HCT116 (cell line): Measurements from ENCODE around the gene ERC1. TPM values are rescaled to one million over a fixed set of nuclear protein-coding genes. Genes with fewer than 3 reads are reported as not detected.

Experiments used
- ATAC-seq: fragments of 200-7000 bp; cut with Tn5 transposase; 2 replicates; pipeline ENCODE4 v1.9.1; 2020; ENCODE audit warnings: mild to moderate bottlenecking, moderate library complexity
- BruUV-seq: library from RNA; stranded (reverse); fragments of 400-500 nt; replicated peaks from 2 replicates; lab custom pipeline; 2021; lab: Mats Ljungman, UMichigan
- CTCF ChIA-PET: fragments of 300-600 bp; sonication (Branson Sonifier 250); formaldehyde crosslinking; loops from one replicate; lab custom pipeline; 2021; ENCODE audit warnings: antibody characterized with exemption; lab: Charles Lee
- POLR2A ChIA-PET: fragments of 300-600, 350-600 bp; sonication (Branson Sonifier 250); formaldehyde crosslinking; loops from one replicate; lab custom pipeline; 2021; ENCODE audit warnings: antibody characterized with exemption; lab: Charles Lee
- RAD21 ChIA-PET, 2 experiments: fragments of 300-600 bp; sonication (Branson Sonifier 250); formaldehyde crosslinking; loops; one replicate each; lab custom pipeline; 2023; ENCODE audit warnings: low total read pairs in 2 of 2; ENCODE audit not compliant: uncharacterized antibody in 2 of 2, unreplicated experiment in 2 of 2, low non-redundant PET in 1 of 2; lab: Charles Lee
- DNase-seq: peaks from one replicate; pipeline ENCODE4 v3.0.0-alpha.2; 2010; ENCODE audit warnings: low read depth, low spot score
- H2AFZ ChIP-seq: fragments of 200-600 bp; shearing (Covaris generic), sonication (generic); 2 replicates; pipeline ENCODE4 v1.6.1; 2017; ENCODE audit warnings: low read depth, mixed run types, mixed read lengths, antibody characterized with exemption, low read length; ENCODE audit not compliant: poor library complexity, severe bottlenecking
- H3K27ac ChIP-seq: 2 replicates; pipeline ENCODE4 v1.5.1; 2012; ENCODE audit warnings: low read depth, low read length
- H3K27me3 ChIP-seq: fragments of 200-600 bp; sonication (generic); 2 replicates; pipeline ENCODE4 v1.6.1; 2016; ENCODE audit warnings: mixed run types, low read length, mixed read lengths; ENCODE audit not compliant: insufficient read depth
- H3K36me3 ChIP-seq, 2 experiments: fragments of 200-500 bp in 1 of 2; fragments of 200-600 bp in 1 of 2; sonication (Bioruptor generic) in 1 of 2; sonication (generic) in 1 of 2; 2 replicates each; pipeline versions ENCODE4 v1.5.1 to v1.6.1; 2014 to 2016; ENCODE audit warnings: low read length in 2 of 2, inconsistent platforms in 1 of 2, mixed read lengths in 1 of 2, mixed run types in 1 of 2; ENCODE audit not compliant: insufficient read depth in 2 of 2, control insufficient read depth in 1 of 2
- H3K4me1 ChIP-seq, 2 experiments: fragments of 200-600 bp in 1 of 2; sonication (generic) in 1 of 2; 2 replicates each; pipeline versions ENCODE4 v1.5.1 to v1.6.1; 2012 to 2017; ENCODE audit warnings: low read length in 2 of 2, inconsistent platforms in 1 of 2, mild to moderate bottlenecking in 1 of 2, mixed read lengths in 1 of 2, mixed run types in 1 of 2, moderate library complexity in 1 of 2; ENCODE audit not compliant: insufficient read depth in 2 of 2, control insufficient read depth in 1 of 2
- H3K4me2 ChIP-seq: fragments of 200-600 bp; sonication (generic); 2 replicates; pipeline ENCODE4 v1.6.1; 2017; ENCODE audit warnings: mixed run types, low read length, mixed read lengths
- H3K4me3 ChIP-seq, 2 experiments: fragments of 200-600 bp in 1 of 2; sonication (generic) in 1 of 2; replicated peaks in 1 of 2; 2 replicates each; pipeline ENCODE4 v1.5.1; 2011 to 2016; ENCODE audit warnings: low read length in 2 of 2, control low read depth in 1 of 2, low read depth in 1 of 2, mild to moderate bottlenecking in 1 of 2, mixed read lengths in 1 of 2, mixed run types in 1 of 2
- H3K79me2 ChIP-seq: fragments of 200-600 bp; sonication (generic); 2 replicates; pipeline ENCODE4 v1.6.1; 2017; ENCODE audit warnings: mild to moderate bottlenecking, mixed run types, low read length, moderate library complexity, mixed read lengths; ENCODE audit not compliant: insufficient read depth
- H3K9ac ChIP-seq: fragments of 200-600 bp; sonication (generic); 2 replicates; pipeline ENCODE4 v1.6.1; 2016; ENCODE audit warnings: low read length, mixed read lengths
- H3K9me2 ChIP-seq: fragments of 200-600 bp; sonication (generic), shearing (Covaris generic); 2 replicates; pipeline ENCODE4 v1.6.1; 2017; ENCODE audit warnings: mixed run types, mild to moderate bottlenecking, moderate library complexity; ENCODE audit not compliant: insufficient read depth
- H3K9me3 ChIP-seq, 2 experiments: fragments of 200-500 bp in 1 of 2; fragments of 200-600 bp in 1 of 2; sonication (Bioruptor generic) in 1 of 2; sonication (generic) in 1 of 2; 2 replicates each; pipeline ENCODE4 v1.6.1; 2014 to 2017; ENCODE audit warnings: low read length in 2 of 2, mixed read lengths in 2 of 2, inconsistent platforms in 1 of 2, low read depth in 1 of 2, mild to moderate bottlenecking in 1 of 2, mixed run types in 1 of 2, moderate library complexity in 1 of 2; ENCODE audit not compliant: control insufficient read depth in 1 of 2, insufficient read depth in 1 of 2
- H4K20me1 ChIP-seq: fragments of 200-600 bp; sonication (generic), shearing (Covaris generic); 2 replicates; pipeline ENCODE4 v1.6.1; 2017; ENCODE audit warnings: mixed run types, mild to moderate bottlenecking, moderate library complexity; ENCODE audit not compliant: insufficient read depth
- EGR1 ChIP-seq: IDR thresholded peaks from 2 replicates; pipeline ENCODE4 v1.6.1; 2012; ENCODE audit warnings: low read depth
- FOSL1 ChIP-seq: IDR thresholded peaks from 2 replicates; pipeline ENCODE4 v1.6.1; 2012; ENCODE audit warnings: low read depth
- JUND ChIP-seq: IDR thresholded peaks from 2 replicates; pipeline ENCODE4 v1.6.1; 2012
- POLR2A ChIP-seq: IDR thresholded peaks from 2 replicates; pipeline ENCODE4 v1.7.0; 2011; ENCODE audit warnings: borderline replicate concordance; ENCODE audit not compliant: insufficient read depth, insufficient read length; ENCODE audit errors: extremely low read depth
- RAD21 ChIP-seq: IDR thresholded peaks from 2 replicates; pipeline ENCODE4 v1.6.1; 2012; ENCODE audit warnings: low read depth, mild to moderate bottlenecking
- SRF ChIP-seq: IDR thresholded peaks from 2 replicates; pipeline ENCODE4 v1.6.1; 2012; ENCODE audit warnings: low read depth
- ZFX ChIP-seq: fragments of 450-650 bp; IDR thresholded peaks from 2 replicates; pipeline ENCODE4 v1.6.1; 2017
- intact Hi-C: fragments of 100-400 bp; cut with micrococcal nuclease; formaldehyde crosslinking; loops from 2 replicates; pipeline ENCODE4 v1.10.0; 2022
- total RNA-seq: library from RNA; stranded (reverse); gene quantifications from one replicate; pipeline ENCODE4 v1.2.1, GENCODE V29; 2021; ENCODE audit not compliant: unreplicated experiment
- TF ChIP-seq, protein P1 (sequence below): IDR thresholded peaks from 2 replicates; pipeline ENCODE4 v1.6.1; 2011; ENCODE audit warnings: mild to moderate bottlenecking, low read length, moderate library complexity; ENCODE audit not compliant: insufficient replicate concordance; ENCODE audit errors: extremely low read depth
- TF ChIP-seq, protein P2 (sequence below): IDR thresholded peaks from 2 replicates; pipeline ENCODE4 v1.6.1; 2012; ENCODE audit warnings: low read depth

Gene ERC1
- total RNA-seq, 1 experiment from 2014 or later, result 41.9 TPM

DNA sequence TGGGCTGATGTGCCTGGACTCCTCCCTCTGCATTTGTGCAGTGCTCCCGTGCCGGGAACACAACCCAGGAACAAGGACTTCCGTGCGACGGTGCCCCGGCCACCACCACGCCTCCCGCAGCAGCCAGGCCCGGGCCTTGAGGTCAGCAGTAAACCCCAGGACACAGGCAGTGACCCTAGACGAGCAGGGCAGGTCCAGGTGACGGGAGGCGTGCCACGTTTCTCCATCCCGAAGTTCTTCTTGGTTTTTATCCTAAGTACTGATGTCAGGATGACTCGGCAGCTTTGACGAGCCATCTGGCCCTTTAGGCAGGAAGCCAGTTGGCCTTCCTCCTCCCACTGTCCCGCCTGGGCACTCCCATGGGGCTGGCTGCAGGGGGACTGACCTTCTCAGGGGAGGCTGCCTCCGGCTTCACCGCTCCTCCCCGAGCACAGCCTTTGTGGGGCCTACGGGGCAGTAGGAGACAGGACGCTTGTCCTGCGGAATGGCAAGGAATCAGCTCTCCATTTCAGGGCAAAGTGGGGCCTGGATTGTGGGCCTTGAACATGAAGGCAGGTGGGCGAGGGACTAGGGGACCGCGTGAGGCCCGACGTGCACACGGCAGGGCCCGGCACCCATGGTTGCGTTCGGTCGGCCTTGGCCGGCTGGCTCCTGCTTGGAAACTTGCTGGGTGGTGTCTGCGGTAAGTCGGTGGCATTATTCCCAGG, 509.2 kb downstream of the ERC1 start:
- BruUV-seq, result no TSS peak
- intact Hi-C loops, result no loop called here
- no peaks in the 10 kb centered on the region for H3K9me3 ChIP-seq
- ATAC-seq (no peak), DNase-seq (no peak)
- CTCF ChIA-PET, result no interaction called here
- no peak overlapping the region for H3K4me3 ChIP-seq
- POLR2A ChIA-PET, result no interaction called here
- no peak overlapping the region for H2AFZ ChIP-seq
- H3K36me3 ChIP-seq, result no peaks in the 10 kb centered on the region
- H3K27me3 ChIP-seq, result no peaks in the 10 kb centered on the region
- no peaks in the 10 kb centered on the region for H3K79me2 ChIP-seq
- H4K20me1 ChIP-seq, result no peaks in the 10 kb centered on the region
- H3K9me2 ChIP-seq, result no peaks in the 10 kb centered on the region
- no peak overlapping the region for H3K27ac ChIP-seq
- peaks cover 0 to 11% of the 10 kb centered on the region in 2 experiments; a peak in 1 of 4 replicates for H3K4me1 ChIP-seq
- no peak overlapping the region for H3K4me2 ChIP-seq
- no peak for TF ChIP-seq SRF
- TF ChIP-seq EGR1, result no peak
- TF ChIP-seq, protein P1, sequence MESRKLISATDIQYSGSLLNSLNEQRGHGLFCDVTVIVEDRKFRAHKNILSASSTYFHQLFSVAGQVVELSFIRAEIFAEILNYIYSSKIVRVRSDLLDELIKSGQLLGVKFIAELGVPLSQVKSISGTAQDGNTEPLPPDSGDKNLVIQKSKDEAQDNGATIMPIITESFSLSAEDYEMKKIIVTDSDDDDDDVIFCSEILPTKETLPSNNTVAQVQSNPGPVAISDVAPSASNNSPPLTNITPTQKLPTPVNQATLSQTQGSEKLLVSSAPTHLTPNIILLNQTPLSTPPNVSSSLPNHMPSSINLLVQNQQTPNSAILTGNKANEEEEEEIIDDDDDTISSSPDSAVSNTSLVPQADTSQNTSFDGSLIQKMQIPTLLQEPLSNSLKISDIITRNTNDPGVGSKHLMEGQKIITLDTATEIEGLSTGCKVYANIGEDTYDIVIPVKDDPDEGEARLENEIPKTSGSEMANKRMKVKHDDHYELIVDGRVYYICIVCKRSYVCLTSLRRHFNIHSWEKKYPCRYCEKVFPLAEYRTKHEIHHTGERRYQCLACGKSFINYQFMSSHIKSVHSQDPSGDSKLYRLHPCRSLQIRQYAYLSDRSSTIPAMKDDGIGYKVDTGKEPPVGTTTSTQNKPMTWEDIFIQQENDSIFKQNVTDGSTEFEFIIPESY, result no peak
- TF ChIP-seq ZFX, result peak; percentile 18; the same call in 1 of the 2 replicates
- RAD21 ChIA-PET, result no interaction called here
- no peak overlapping the region for H3K9ac ChIP-seq

DNA sequence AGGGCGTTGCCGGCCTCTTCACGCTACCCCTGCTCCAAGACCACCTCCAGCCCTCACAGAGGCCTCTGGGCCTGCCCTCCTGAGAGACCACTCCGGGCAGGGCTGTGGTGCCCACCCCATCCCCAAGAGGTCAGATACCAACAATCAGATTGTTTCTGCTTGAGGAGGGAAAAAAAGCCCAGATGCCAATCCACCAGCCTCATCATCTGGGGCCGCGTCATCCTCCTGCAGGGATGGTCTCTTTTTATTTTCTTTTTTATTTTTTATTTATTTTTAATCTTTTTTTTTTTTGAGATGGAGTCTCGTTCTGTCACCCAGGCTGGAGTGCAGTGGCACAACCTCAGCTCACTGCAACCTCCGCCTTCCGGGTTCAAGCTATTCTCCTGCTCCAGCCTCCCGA, 510.0 kb downstream of the ERC1 start:
- ATAC-seq (no peak), DNase-seq (no peak)
- Histone ChIP-seq H3K4me3 (no peak overlapping the region), H3K27me3 (no peaks in the 10 kb centered on the region), H3K9ac (no peak overlapping the region), H4K20me1 (no peaks in the 10 kb centered on the region), H3K27ac (no peak overlapping the region), H2AFZ (no peak overlapping the region), H3K36me3 (no peaks in the 10 kb centered on the region), H3K4me2 (no peak overlapping the region), H3K9me2 (no peaks in the 10 kb centered on the region), H3K9me3 (no peaks in the 10 kb centered on the region), H3K79me2 (no peaks in the 10 kb centered on the region), H3K4me1 (peaks cover 0 to 11% of the 10 kb centered on the region in 2 experiments; a peak in 1 of 4 replicates)
- intact Hi-C loops, result no loop called here
- POLR2A ChIA-PET, result no interaction called here
- TF ChIP-seq, protein P1, result no peak
- no peak for TF ChIP-seq FOSL1
- no peak for TF ChIP-seq EGR1
- no peak for TF ChIP-seq JUND
- TF ChIP-seq, protein P2, sequence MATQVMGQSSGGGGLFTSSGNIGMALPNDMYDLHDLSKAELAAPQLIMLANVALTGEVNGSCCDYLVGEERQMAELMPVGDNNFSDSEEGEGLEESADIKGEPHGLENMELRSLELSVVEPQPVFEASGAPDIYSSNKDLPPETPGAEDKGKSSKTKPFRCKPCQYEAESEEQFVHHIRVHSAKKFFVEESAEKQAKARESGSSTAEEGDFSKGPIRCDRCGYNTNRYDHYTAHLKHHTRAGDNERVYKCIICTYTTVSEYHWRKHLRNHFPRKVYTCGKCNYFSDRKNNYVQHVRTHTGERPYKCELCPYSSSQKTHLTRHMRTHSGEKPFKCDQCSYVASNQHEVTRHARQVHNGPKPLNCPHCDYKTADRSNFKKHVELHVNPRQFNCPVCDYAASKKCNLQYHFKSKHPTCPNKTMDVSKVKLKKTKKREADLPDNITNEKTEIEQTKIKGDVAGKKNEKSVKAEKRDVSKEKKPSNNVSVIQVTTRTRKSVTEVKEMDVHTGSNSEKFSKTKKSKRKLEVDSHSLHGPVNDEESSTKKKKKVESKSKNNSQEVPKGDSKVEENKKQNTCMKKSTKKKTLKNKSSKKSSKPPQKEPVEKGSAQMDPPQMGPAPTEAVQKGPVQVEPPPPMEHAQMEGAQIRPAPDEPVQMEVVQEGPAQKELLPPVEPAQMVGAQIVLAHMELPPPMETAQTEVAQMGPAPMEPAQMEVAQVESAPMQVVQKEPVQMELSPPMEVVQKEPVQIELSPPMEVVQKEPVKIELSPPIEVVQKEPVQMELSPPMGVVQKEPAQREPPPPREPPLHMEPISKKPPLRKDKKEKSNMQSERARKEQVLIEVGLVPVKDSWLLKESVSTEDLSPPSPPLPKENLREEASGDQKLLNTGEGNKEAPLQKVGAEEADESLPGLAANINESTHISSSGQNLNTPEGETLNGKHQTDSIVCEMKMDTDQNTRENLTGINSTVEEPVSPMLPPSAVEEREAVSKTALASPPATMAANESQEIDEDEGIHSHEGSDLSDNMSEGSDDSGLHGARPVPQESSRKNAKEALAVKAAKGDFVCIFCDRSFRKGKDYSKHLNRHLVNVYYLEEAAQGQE, result no peak
- TF ChIP-seq POLR2A, result no peak
- no peak for TF ChIP-seq RAD21
- no TSS peak for BruUV-seq
- CTCF ChIA-PET, result no interaction called here
- RAD21 ChIA-PET, result no interaction called here
